HG02973 (cell line): ENCODE results near the gene SENP6.
"Not testable (repeated sequence)": the region's sequence is repeated elsewhere in the genome, so short reads cannot be mapped to it uniquely, and the experiment has no call there.

ENCODE experiments used
- ATAC-seq: cut with Tn5 transposase; IDR thresholded peaks from one replicate; pipeline ENCODE4 v1.9.1; 2021; ENCODE audit warnings: moderate library complexity; ENCODE audit not compliant: unreplicated experiment

Gene SENP6, protein sequence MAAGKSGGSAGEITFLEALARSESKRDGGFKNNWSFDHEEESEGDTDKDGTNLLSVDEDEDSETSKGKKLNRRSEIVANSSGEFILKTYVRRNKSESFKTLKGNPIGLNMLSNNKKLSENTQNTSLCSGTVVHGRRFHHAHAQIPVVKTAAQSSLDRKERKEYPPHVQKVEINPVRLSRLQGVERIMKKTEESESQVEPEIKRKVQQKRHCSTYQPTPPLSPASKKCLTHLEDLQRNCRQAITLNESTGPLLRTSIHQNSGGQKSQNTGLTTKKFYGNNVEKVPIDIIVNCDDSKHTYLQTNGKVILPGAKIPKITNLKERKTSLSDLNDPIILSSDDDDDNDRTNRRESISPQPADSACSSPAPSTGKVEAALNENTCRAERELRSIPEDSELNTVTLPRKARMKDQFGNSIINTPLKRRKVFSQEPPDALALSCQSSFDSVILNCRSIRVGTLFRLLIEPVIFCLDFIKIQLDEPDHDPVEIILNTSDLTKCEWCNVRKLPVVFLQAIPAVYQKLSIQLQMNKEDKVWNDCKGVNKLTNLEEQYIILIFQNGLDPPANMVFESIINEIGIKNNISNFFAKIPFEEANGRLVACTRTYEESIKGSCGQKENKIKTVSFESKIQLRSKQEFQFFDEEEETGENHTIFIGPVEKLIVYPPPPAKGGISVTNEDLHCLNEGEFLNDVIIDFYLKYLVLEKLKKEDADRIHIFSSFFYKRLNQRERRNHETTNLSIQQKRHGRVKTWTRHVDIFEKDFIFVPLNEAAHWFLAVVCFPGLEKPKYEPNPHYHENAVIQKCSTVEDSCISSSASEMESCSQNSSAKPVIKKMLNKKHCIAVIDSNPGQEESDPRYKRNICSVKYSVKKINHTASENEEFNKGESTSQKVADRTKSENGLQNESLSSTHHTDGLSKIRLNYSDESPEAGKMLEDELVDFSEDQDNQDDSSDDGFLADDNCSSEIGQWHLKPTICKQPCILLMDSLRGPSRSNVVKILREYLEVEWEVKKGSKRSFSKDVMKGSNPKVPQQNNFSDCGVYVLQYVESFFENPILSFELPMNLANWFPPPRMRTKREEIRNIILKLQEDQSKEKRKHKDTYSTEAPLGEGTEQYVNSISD

DNA sequence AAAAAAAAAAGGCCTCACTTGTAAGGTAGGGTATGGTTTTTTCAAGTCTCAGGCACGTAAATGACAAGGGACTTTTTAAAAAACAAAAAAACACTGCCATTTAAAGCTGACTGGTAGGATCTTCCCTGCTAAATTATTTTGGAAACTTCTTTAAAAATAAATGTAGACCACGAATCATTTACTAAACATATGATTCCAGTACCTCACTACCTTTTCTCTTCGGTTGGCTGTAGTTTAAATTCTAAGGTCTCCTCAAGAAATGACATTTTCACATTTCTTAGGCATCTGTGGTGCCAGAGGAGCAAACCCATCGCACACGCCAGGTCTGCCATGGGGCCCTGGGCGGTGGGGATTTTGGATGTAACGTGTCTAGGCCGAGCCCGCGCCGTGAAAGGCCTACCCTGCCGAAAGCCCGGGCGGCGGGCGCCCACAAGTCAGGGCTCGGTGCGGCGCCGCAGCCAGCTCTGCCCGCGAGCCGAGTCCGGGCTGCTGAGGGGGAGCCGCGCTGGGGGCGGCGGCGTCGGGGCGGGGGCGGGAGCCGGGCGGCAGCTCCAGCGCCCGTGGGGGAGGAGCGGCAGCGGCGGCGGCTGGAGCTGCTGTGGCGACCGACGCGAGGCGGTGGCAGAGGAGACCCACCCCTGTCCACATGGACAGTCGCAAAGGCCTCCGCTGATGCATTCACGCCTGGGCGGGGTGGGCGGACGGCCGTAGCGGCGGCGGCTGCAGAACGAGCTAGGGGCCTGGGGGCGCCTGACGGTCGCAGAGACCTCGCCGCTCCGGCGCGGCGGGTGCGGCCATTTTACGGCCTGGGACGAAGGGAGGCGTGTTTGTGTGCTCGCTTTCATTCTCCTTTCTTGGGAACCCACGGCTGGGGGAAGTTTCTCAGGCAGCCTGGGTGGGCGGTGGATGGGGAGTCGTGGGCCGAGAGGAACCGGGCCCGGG lies at the start of gene SENP6:
TSS of gene SENP6 (plus strand) at position 577 of the 942 bp plus-strand sequence. CDS start 645 bp downstream, outside the sequence.
- peak; percentile 59 for ATAC-seq

DNA sequence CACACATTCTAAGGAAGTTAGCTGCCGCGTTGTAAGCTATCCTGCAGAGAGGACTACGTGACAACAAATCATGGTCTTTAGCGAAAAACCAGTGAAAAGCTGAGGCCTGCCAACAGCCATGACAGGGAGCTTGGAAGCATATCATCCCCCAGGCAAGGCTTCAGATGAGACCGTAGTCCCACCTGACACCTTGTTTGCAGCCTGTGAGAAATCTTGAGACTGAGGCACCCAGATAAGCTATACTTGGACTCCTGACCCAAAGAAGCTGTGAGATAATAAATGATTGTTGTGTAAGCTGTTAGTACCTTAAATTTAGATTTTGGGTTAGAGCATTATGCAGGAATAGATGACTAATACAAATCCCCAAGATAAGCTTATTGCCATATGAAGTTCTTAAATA lies 45.4 kb upstream of the SENP6 start:
- no peak for ATAC-seq

DNA sequence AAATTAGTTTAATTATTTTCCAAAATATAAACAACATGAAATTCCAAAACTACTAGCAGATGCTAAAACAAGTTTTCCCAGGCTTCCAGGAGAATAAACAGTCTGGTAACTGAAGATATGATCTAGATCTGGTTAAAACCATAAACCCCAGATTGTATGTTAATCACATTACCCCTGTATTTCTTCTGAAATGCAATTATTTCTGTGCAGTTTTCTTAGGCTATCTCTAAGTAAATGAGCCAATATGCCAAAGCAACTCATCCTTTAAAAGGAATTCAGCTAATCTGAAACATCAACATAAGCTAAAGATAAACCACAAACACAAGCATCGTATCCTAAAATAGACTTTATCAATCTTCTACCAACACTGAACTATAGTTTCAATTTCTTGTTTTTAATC lies 44.6 kb upstream of the SENP6 start:
- no peak for ATAC-seq

DNA sequence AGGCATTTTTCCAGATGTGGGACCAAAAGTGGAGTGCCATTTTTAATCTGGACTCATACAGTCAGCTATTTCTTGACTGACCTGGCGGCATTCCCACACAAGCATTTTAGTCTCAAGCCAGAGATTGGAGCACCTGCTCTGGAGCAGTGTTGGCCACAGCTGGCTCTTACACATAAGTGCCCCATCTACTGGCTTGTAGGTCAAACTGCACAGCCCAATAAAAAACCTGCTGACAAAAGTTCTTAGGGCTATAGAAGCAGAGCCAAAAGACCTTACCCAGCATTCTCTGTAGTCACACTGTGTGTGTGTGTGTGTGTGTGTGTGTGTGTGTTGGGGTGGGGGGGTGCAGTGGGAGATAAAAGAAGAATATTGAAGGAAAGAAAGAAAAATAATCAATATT lies 38.6 kb upstream of the SENP6 start:
- peak; percentile 88 for ATAC-seq

DNA sequence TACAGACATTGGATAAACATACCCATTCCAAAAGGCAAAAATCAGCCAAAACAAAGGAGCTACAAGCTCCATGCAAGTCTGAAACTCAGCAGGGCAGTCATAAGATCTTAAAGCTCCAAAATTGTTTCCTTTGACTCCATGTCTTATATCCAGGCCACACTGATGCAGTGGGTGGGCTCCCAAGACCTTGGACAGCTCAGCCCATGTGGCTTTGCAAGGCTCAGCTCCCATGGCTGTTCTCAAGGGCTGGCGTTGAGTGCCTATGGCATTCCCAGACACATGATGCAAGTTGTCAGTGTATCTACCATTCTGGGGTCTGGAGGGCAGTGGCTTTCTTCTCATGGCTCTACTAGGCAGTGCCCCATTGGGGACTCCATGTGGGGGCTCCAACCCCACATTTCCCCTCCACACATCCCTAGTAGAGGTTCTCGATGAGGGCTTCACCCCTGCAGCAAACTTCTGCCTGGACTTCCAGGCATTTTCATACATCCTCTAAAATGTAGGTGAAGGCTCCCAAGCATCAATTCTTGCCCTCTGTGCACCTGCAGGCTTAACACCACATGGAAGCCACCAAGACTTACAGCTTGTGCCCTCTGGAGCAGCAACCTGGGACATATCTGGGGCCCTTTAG lies 35.4 kb upstream of the SENP6 start:
- no peak for ATAC-seq

DNA sequence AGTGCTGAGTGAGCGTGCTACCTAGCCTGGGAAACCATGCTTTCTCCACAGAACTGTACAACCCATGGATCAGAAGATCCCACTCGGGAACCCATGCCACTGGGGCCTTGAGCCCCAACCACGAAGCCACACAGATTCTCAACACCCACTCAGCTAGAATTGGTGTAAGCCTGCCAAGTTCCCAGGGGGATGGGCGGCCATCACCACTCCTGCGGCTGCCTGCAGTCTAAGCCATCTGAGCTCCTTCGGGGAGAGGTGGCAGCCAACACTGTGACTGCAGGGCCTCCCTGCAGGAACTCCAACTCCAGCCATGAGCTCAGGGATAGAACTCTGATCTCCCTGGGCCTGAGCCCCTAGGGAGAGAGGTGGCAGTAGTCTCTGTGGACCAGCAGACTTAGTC lies 33.6 kb upstream of the SENP6 start:
- ATAC-seq, result no peak

DNA sequence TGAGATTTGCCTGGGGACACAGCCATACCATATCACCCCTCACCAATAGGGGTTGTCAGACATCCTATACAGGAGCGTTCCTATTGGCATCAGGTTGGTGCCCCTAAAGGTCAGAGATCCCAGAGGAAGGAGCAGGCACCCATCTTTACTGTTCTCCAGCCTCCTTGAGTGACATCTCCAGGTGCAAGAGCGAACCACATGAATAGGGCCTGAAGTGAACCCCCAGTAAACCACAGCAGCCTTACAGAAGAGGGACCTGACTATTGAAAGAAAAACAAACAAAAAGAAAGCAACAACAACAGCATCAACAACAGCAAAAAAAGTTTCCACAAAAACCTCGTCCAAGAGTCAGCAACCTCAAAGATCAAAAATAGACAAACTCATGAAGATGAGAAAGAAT lies 32.7 kb upstream of the SENP6 start:
- ATAC-seq, result no peak

DNA sequence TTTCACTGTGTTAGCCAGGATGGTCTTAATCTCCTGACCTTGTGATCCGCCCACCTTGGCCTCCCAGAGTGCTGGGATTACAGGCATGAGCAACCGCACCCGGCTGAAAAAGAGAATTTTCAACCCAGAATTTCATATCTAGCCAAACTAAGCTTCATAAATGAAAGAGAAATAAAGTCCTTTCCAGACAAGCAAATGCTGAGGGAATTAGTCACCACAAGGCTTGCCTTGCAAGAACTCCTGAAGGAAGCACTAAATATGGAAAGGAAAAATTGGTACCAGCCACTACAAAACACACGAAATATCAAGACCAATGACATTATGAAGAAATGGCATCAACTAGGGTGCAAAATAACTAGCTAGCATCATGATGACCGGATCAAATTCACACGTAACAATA lies 31.0 kb upstream of the SENP6 start:
- not testable (repeated sequence) for ATAC-seq

DNA sequence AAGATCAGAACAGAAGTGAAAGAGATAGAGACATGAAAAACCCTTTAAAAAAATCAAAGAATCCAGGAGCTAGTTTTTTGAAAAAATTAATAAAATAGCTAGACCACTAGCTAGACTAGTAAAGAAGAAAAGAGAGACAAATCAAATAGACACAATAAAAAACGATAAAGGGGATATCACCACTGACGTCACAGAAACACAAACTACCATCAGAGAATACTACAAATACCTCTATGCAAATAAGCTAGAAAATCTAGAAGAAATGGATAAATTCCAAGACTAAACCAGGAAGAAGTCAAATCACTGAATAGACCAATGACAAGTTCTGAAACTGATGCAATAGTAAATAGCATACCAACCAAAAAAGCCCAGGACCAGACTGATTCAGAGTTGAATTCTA lies 29.6 kb upstream of the SENP6 start:
- no peak for ATAC-seq

DNA sequence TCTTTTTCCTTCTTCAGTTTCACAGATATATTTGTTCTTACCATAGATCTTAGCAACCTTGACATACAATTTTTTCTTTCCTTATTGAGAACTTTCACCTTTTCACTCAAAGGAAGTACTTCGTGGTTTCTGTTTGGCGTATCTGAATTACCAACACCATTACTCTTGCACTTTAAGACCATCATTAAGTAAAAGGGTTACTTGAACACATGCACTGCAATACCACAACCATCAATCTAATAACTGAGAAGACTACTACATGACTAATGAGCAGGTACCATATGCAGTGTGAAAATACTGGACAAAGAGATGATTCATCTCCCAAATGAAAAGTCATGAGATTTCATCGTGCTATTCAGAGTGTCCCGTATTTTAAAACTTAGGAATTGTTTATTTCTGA lies 21.7 kb upstream of the SENP6 start:
- peak; percentile 74 for ATAC-seq

DNA sequence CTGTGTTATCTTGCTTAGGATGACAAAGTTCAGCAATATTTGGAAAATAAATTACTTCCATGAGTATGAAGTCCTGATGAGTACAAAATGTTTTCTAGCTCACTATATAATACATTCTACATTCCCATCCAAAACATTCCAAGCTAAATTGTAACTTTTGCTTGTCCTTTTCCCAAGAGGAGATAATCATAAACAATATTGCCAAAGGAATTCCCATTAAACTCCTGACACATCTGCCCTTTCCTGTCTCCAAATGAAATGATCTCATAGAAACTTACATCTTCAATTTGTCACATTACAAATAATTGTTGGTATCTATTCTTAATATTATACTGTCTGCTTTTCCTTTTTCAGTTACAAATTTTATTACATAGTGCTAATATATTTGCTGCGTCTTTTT lies 20.4 kb upstream of the SENP6 start:
- ATAC-seq, result no peak

DNA sequence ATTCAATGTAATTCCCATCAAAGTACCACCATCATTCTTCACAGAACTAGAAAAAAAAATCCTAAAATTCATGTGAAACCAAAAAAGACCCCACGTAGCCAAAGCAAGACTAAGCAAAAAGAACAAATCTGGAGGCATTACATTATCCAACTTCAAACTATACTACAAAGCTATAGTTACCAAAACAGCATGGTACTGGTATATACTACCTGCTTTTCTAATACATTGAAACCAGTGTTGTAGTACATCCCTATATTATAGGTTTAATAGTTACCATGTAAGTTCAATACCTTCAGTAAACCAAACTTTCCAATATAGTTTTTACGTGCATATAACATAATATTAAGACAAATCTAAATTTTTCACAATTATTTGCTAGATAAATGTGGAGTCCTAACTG lies 17.1 kb upstream of the SENP6 start:
- not testable (repeated sequence) for ATAC-seq

DNA sequence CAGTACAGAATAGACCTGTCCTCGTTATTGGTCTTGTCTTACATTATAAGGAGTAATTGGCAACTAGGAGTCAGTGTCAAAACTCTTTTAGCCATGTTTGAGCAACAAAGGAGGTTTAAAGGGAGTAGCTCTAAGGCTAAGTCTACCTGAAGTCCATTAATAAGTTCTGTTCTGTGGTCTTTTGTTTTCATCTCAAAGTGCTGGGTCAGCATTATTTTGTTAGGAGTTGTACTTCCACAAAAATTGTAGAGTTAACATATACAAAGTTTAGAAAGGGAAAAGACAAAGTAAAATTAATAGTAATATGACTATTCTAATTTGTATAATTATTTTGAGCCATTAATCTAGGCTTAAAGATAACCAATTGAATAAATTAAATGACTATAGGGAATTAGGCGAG lies 12.7 kb upstream of the SENP6 start:
- ATAC-seq, result no peak

DNA sequence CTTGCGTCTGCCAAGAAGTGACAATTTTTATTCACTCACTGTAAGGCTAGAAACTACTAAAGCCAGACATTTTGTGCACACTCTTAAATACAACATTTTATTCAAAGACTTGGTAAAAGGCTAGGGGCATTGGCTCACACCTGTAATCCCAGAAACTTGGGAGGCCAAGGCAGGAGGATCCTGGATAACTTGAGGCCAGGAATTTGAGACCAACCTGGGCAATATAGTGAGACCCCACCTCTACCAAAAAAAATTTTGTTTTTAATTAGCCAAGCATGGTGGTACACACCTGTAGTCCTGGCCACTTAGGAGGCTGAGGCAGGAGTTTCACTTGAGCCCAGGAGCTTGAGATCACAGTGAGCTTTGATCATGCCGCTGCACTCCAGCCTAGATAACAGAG lies 11.3 kb upstream of the SENP6 start:
- ATAC-seq, result no peak

DNA sequence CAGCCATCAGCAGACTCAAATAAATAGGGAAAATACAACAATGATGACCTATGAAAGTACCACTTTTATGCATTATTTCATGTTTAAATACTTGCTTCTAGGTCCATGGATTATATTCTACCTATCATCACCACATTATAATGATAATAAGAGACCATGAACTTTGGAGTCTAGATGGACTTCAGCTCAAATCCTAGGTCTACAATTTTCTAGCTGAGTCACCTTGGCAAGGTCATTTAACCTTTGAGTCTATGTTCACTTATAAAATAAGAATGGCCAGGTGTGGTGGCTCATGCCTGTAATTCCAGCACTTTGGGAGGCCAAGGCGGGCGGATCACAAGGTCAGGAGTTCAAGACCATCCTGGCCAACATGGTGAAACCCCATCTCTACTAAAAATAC lies 5.3 kb upstream of the SENP6 start:
- ATAC-seq, result not testable (repeated sequence)

DNA sequence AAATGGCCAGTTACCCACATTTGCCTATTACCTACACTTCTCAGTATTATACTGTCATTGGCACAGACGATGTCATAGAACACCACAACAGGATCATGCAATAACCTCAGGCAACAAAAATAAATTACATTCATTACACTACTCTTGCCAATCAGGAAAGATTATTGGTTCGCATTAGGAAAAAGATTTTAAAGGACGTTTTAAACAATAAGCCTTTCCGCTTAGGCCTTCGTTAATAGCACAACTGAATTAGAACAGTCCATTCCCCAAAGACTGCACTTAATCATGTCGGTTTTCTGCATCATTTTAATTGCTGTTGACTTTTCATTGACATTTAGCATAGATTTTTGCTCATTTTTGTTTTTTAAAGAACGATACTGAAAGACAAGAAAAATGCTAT lies 912 bp upstream of the SENP6 start:
- ATAC-seq, result no peak

DNA sequence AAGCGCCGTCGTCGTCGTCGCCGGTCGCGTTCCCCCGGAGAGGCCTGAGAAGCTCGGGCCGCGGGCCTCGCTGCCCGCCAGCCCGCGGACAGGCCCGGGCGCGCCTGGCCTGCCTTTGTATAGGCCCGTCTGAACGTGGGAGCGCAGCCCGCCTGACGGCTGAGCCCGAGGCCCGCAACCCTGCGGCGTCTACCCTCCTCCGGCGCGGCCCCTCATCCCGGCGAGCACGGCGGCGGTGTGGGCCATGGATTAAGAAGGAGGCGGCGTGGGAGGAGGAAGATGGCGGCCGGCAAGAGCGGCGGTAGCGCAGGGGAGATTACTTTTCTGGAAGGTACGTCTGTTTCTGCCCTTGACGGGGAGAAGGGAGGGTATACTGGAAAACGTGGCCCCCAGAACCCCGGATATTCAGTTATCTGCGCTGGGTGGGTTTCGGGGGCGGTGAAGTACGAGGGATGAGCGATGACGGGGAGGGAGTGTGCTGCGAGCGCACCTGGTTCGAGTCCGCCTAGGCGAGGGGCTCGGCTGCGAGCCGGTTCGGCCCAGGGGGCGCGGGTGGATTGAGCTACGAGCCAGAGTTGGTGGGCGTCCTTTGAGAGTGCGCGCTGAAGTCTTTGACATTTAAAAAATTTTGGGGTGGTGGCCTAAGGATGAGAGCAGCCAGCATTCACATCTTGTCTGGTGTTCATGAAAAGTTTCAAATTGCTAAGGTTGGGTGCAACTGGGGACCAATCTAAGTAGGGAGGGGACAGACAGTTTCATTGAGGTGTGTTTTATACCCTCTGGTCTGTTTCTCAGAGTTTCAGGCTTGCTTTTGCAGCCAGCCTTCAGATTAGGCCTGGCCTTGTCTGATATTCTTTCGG lies 796 bp downstream of the SENP6 start:
- ATAC-seq, result peak; percentile 37

DNA sequence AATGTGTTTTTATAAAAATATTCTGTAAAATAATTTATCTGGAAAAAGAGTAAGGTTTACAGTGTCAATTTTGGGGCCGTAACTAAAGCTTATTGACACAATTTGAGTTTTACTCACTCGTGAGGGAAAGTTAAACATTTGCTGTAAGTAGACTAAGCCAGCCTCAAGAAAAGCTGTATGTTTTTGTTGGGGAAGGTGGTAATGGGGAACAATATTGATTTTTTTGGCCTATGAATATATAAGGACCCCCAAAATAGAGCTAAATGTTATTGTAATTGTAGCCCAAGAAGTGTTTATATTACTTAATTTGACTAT lies 1.4 kb downstream of the SENP6 start:
- ATAC-seq, result no peak

DNA sequence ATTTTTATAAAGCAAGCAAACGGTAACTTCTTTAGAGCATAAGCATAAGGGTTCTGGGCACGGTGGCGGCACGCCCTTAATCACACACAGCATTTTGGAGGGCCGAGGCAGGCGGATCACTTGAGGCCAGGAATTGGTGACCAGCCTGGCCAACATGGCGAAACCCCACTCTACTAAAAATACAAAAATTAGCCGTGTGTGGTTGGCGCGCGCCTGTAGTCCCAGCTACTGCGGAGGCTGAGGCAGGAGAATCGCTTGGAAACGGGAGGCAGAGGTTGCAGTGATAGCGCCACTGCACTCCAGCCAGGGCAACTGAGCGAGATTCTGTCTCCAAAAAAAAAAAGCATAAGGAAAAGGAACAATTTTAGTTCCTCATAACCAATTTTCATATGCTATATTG lies 2.6 kb downstream of the SENP6 start:
- no peak for ATAC-seq
